IPS DF 4.7 (cell line): ENCODE measurements around the gene MAPK1.
"Not testable (repeated sequence)": the region's sequence is repeated elsewhere in the genome, so short reads cannot be mapped to it uniquely, and the experiment has no call there.

Experiments used
- DNase-seq: peaks from one replicate; pipeline ENCODE4 v3.0.0-alpha.2; 2013; ENCODE audit warnings: low spot score; ENCODE audit errors: extremely low read depth

MAPK1 gene

GRCh38 chr22:21848057-21848456 lies 19.4 kb downstream of the MAPK1 start:
- DNase-seq: not testable (repeated sequence)

GRCh38 chr22:21845558-21846453 lies 21.6 kb downstream of the MAPK1 start:
- DNase-seq: no peak

- no peak for DNase-seq
Observed at GRCh38 chr22:21842946-21843345, 24.5 kb downstream of the MAPK1 start.

- no peak for DNase-seq
Observed at GRCh38 chr22:21841422-21841821, 26.0 kb downstream of the MAPK1 start.

- no peak for DNase-seq
Observed at GRCh38 chr22:21840236-21840823, 27.1 kb downstream of the MAPK1 start.

- DNase-seq: no peak
Observed at GRCh38 chr22:21839765-21840140, 27.7 kb downstream of the MAPK1 start.

GRCh38 chr22:21839104-21839764 lies 28.2 kb downstream of the MAPK1 start:
- DNase-seq: not testable (repeated sequence)

GRCh38 chr22:21837248-21837979 lies 30.0 kb downstream of the MAPK1 start:
- no peak for DNase-seq

- not testable (repeated sequence) for DNase-seq
Observed at GRCh38 chr22:21836486-21836885, 31.0 kb downstream of the MAPK1 start.

GRCh38 chr22:21835378-21835777 lies 32.1 kb downstream of the MAPK1 start:
- no peak for DNase-seq

GRCh38 chr22:21834869-21835268 lies 32.6 kb downstream of the MAPK1 start:
- DNase-seq: no peak

- DNase-seq: no peak
Observed at GRCh38 chr22:21832291-21833290, 34.9 kb downstream of the MAPK1 start.

GRCh38 chr22:21829523-21829922 lies 37.9 kb downstream of the MAPK1 start:
- no peak for DNase-seq

- no peak for DNase-seq
Observed at GRCh38 chr22:21828268-21828638, 39.2 kb downstream of the MAPK1 start.

- no peak for DNase-seq
Observed at GRCh38 chr22:21827628-21828267, 39.7 kb downstream of the MAPK1 start.

GRCh38 chr22:21826204-21826603 lies 41.2 kb downstream of the MAPK1 start:
- no peak for DNase-seq

- DNase-seq: not testable (repeated sequence)
Observed at GRCh38 chr22:21824962-21825361, 42.5 kb downstream of the MAPK1 start.

GRCh38 chr22:21824445-21824912 lies 43.0 kb downstream of the MAPK1 start:
- DNase-seq: no peak

- DNase-seq: no peak
Observed at GRCh38 chr22:21823740-21824444, 43.6 kb downstream of the MAPK1 start.
